ENCODE results near the gene CCNG2.
A peak's percentile ranks its signal among the peaks of the same experiment; 100 is the strongest.

Gene CCNG2

GRCh38 chr4:77179519-77179918 is 22.5 kb downstream of the CCNG2 start:
- DNase-seq = no peak

- no peak for DNase-seq
Measured at GRCh38 chr4:77181720-77182119, 24.7 kb downstream of the CCNG2 start.

- DNase-seq = no peak
Measured at GRCh38 chr4:77183777-77184420, 26.9 kb downstream of the CCNG2 start.

- DNase-seq = no peak
Measured at GRCh38 chr4:77184974-77185373, 28.0 kb downstream of the CCNG2 start.

GRCh38 chr4:77185686-77186085 is 28.7 kb downstream of the CCNG2 start:
- no peak for DNase-seq

- no peak for DNase-seq
Measured at GRCh38 chr4:77187322-77187721, 30.3 kb downstream of the CCNG2 start.

GRCh38 chr4:77188498-77189220 is 31.7 kb downstream of the CCNG2 start:
- DNase-seq = no peak

- no peak for DNase-seq
Measured at GRCh38 chr4:77189412-77189811, 32.4 kb downstream of the CCNG2 start.

- DNase-seq = no peak
Measured at GRCh38 chr4:77190053-77190452, 33.0 kb downstream of the CCNG2 start.

GRCh38 chr4:77193046-77193445 is 36.0 kb downstream of the CCNG2 start:
- no peak for DNase-seq

- peak; percentile 75 to 77 for DNase-seq
Measured at GRCh38 chr4:77193511-77194102, 36.6 kb downstream of the CCNG2 start.

- no peak for DNase-seq
Measured at GRCh38 chr4:77194366-77194765, 37.4 kb downstream of the CCNG2 start.

- DNase-seq = no peak
Measured at GRCh38 chr4:77194989-77195388, 38.0 kb downstream of the CCNG2 start.

GRCh38 chr4:77196866-77197265 is 39.9 kb downstream of the CCNG2 start:
- no peak for DNase-seq

- DNase-seq = no peak
Measured at GRCh38 chr4:77197361-77197760, 40.4 kb downstream of the CCNG2 start.

- no peak for DNase-seq
Measured at GRCh38 chr4:77197831-77198230, 40.8 kb downstream of the CCNG2 start.

- no peak for DNase-seq
Measured at GRCh38 chr4:77199276-77199675, 42.3 kb downstream of the CCNG2 start.

GRCh38 chr4:77199701-77200100 is 42.7 kb downstream of the CCNG2 start:
- no peak for DNase-seq

GRCh38 chr4:77201343-77201742 is 44.3 kb downstream of the CCNG2 start:
- no peak for DNase-seq

- DNase-seq = no peak
Measured at GRCh38 chr4:77201857-77202256, 44.9 kb downstream of the CCNG2 start.

GRCh38 chr4:77202491-77202890 is 45.5 kb downstream of the CCNG2 start:
- DNase-seq = no peak

GRCh38 chr4:77203380-77204197 is 46.6 kb downstream of the CCNG2 start:
- DNase-seq = peak; percentile 64 to 77

- no peak for DNase-seq
Measured at GRCh38 chr4:77204621-77205020, 47.6 kb downstream of the CCNG2 start.

Measured in activated CD4-positive, alpha-beta T cell treated with anti-CD3 and anti-CD28 coated beads for 4 hours (primary cell).